ENCODE results near the gene RNU5B-1.
"Not testable (repeated sequence)": the region's sequence is repeated elsewhere in the genome, so short reads cannot be mapped to it uniquely, and the experiment has no call there.

The RNU5B-1 gene

DNA sequence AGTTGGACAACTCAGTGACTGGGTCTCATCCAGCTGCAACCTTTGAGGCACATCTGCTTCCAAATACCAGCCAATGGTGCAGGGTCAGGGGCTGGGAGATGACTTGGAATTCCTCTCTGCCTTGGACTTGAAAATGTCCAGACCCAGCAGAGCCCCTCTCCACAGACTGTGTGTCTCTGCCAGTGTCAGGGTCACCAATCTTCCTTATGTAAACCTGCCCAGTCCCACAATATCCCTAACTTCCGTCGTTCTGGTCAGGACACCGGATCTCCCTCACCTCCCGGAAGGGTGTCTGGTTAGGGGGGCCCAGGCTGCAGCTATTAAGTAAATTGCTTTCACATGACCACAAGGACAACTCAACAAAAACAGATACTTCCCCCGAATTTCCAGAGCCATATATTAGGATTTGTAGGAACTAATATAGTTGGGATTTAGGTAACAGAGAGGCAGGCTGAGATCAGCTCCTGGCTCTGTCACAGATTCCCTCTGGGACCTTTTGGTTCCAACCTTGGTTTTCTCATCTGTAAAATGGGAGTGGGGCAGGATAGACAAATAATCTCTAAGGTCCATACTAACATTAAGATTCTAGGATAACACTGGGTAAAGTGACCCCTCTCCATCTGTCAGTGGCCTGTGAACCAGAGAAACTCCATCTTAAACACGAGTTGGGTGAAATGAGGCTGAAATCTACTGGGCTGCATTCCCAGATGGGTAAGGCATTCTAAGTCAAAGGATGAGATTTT, 42.5 kb downstream of the RNU5B-1 start:
- DNase-seq, result no peak

DNA sequence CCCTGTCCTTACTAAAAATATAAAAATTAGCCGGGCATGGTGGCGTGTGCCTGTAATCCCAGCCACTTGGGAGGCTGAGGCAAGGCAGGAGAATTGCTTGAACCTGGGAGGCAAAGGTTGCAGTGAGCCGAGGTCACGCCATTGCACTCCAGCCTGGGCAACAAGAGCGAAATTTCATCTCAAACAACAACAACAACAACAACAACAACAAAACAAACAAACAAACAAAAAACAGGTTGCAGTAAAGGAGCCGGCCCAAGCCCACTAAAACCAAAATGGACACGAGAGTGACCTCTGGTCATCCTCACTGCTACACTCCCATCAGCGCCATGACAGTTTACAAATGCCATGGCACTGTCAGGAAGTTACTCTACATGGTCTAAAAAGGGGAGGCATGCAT, 43.3 kb downstream of the RNU5B-1 start:
- not testable (repeated sequence) for DNase-seq

DNA sequence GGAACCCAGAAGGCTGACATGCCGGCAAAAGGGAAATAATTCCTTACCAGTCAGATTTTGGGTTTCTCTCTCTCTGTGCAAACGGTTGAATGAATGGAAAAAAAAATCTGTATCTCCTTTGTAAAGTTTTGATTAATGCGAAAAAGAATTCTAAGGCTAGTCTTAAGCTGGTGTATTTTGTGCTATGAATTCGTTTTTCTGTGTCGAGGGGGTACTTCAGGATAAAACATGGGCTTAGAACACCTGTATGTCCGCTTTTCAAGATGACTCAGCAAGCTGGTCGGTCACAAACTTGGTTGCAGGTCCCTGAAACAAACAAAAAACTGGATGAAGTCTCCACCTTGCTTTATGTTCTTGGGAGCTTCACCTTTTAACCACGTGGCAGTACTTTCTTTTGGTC, 44.9 kb downstream of the RNU5B-1 start:
- no peak for DNase-seq

DNA sequence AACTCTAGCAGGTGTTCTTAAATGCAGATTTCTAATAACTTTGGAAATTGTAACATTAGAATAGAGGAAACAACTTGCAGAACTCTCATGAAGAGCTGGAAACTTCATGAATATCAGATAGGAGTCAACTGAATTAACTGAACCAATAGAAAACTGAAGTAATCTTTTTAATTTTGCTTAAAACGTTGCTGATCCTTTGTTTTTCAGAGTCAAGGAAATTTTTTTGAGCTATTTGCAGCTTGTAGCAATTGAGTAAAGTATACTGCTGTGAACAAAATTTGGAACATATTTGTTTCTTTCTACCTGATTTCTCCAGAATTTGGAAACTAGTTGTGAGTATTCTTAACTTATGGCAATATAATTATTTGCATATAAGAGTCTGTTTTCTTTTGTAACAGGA, 47.5 kb downstream of the RNU5B-1 start:
- not testable (repeated sequence) for DNase-seq

Data from activated CD8-positive, alpha-beta memory T cell treated with anti-CD3 and anti-CD28 coated beads, Interleukin-2, amount 50 U/mL, for 4 hours (primary cell).